OCI-LY3 (cell line): ENCODE measurements around the gene DST.
A peak's percentile ranks its signal among the peaks of the same experiment; 100 is the strongest.

Experiments used
- H2AFZ ChIP-seq: fragments of 200-600, 300-600 bp; shearing (Covaris generic); 2 replicates; pipeline ENCODE4 v1.6.0; 2014; ENCODE audit warnings: antibody characterized with exemption, low read depth, low read length
- H3K27ac ChIP-seq: fragments of 200-600, 300-600 bp; sonication (generic); 2 replicates; pipeline ENCODE4 v1.5.1; 2014; ENCODE audit warnings: mild to moderate bottlenecking, low read length, moderate library complexity, mixed read lengths
- H3K27me3 ChIP-seq: fragments of 200-600, 300-600 bp; sonication (generic); 2 replicates; pipeline ENCODE4 v1.6.1; 2014; ENCODE audit warnings: low read depth, low read length, mixed read lengths
- H3K36me3 ChIP-seq: fragments of 200-600, 300-600 bp; sonication (generic); replicated peaks from 2 replicates; pipeline ENCODE3; 2014; ENCODE audit warnings: low read depth, low read length, mixed read lengths
- H3K4me1 ChIP-seq: fragments of 300-600, 200-600 bp; sonication (generic); 2 replicates; pipeline ENCODE4 v1.6.1; 2014; ENCODE audit warnings: low read length, mixed read lengths
- H3K4me2 ChIP-seq: fragments of 200-600, 300-600 bp; sonication (generic); 2 replicates; pipeline ENCODE4 v1.6.1; 2014; ENCODE audit warnings: low read length, mixed read lengths
- H3K4me3 ChIP-seq: fragments of 300-600, 200-600 bp; sonication (generic); 2 replicates; pipeline ENCODE4 v1.5.1; 2014; ENCODE audit warnings: antibody characterized with exemption, mild to moderate bottlenecking, low read length, moderate library complexity
- H3K79me2 ChIP-seq: fragments of 300-600, 200-600 bp; shearing (Covaris generic); 2 replicates; pipeline ENCODE4 v1.6.1; 2014; ENCODE audit warnings: mild to moderate bottlenecking, low read length, mixed read lengths
- H3K9ac ChIP-seq: fragments of 300-600, 200-600 bp; shearing (Covaris generic); 2 replicates; pipeline ENCODE4 v1.6.0; 2014; ENCODE audit warnings: mild to moderate bottlenecking, low read length, moderate library complexity
- H3K9me3 ChIP-seq: fragments of 200-600, 300-600 bp; shearing (Covaris generic); 2 replicates; pipeline ENCODE4 v1.6.1; 2014; ENCODE audit warnings: low read length, mixed read lengths; ENCODE audit not compliant: insufficient read depth
- H4K20me1 ChIP-seq: fragments of 200-600, 300-600 bp; sonication (generic); 2 replicates; pipeline ENCODE4 v1.6.1; 2016; ENCODE audit warnings: low read length, mixed read lengths; ENCODE audit not compliant: insufficient read depth
- EZH2phosphoT487 ChIP-seq: fragments of 200-600 bp; shearing (Covaris generic); IDR thresholded peaks from 2 replicates; pipeline ENCODE4 v1.6.1; 2018; ENCODE audit warnings: antibody characterized with exemption, mixed run types, low read depth
- TF ChIP-seq, protein P1 (sequence below): fragments of 200-600, 300-600 bp; sonication (generic); IDR thresholded peaks from 2 replicates; pipeline ENCODE4 v1.5.1; 2014; ENCODE audit warnings: antibody characterized with exemption, low read length, low read depth

DST gene

DNA sequence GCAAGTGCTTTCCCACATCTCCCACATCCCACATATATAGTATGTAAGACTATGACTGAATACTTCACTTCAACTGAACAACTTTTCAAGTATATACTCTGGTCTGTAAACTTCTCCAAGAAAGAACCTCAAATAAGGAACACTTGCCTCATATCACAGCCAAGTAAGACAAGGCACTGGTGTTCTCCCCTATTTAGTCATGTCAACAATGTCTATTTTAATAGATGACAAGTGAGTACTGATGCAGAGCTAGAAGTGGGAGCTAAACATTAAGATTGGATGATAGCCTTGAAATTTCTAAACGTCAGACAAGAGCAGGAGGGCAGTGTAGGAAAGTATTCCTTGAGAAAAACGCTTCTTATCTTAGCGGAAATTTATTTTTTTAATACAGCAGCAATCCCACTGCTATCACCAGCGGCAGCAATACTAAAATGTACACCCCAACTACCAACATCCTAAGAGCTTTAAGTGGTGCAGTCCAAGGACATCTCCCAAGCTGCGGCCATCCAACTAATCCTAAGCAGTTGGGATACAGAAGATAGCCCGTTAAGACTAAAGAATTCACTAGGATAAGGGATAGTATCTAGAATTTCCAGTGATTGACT lies 29.3 kb downstream of the DST start:
- Histone ChIP-seq H2AFZ (no peak overlapping the region), H3K9ac (no peak overlapping the region), H3K9me3 (no peaks in the 10 kb centered on the region), H3K27ac (no peak overlapping the region), H3K4me3 (no peak overlapping the region), H3K4me1 (no peaks in the 10 kb centered on the region), H3K27me3 (peaks cover 4% of the 10 kb centered on the region; the same call in 1 of the 2 replicates), H4K20me1 (no peaks in the 10 kb centered on the region), H3K36me3 (no peaks in the 10 kb centered on the region), H3K4me2 (no peak overlapping the region), H3K79me2 (no peaks in the 10 kb centered on the region)
- TF ChIP-seq EZH2phosphoT487 = no peak
- TF ChIP-seq, protein P1, sequence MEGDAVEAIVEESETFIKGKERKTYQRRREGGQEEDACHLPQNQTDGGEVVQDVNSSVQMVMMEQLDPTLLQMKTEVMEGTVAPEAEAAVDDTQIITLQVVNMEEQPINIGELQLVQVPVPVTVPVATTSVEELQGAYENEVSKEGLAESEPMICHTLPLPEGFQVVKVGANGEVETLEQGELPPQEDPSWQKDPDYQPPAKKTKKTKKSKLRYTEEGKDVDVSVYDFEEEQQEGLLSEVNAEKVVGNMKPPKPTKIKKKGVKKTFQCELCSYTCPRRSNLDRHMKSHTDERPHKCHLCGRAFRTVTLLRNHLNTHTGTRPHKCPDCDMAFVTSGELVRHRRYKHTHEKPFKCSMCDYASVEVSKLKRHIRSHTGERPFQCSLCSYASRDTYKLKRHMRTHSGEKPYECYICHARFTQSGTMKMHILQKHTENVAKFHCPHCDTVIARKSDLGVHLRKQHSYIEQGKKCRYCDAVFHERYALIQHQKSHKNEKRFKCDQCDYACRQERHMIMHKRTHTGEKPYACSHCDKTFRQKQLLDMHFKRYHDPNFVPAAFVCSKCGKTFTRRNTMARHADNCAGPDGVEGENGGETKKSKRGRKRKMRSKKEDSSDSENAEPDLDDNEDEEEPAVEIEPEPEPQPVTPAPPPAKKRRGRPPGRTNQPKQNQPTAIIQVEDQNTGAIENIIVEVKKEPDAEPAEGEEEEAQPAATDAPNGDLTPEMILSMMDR = no peak

DNA sequence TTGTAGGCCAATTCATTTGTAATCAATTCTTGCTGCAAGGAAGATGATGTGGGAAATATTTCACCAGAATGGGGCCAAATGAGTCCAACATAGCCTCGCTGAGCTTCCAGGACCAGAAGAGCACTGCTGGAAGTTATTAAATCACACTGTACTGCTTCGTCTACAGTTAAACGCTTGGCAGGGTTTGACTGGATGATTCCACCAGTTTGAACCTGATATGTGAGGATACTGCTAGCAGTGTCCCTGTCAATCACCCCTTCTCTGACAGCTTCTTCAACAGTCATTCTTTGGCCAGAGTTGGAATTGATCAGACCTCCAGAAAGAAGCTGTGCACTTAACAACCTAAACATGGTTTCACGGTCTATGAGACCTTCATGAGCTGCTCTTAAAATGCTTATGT lies 34.4 kb downstream of the DST start:
- H2AFZ ChIP-seq = no peak overlapping the region
- TF ChIP-seq EZH2phosphoT487 = no peak
- TF ChIP-seq, protein P1 = no peak
- H3K9me3 ChIP-seq = 0 out of 2 replicates have a peak, but pooled peaks cover 3% of the 10 kb centered on the region
- no peak overlapping the region for H3K4me3 ChIP-seq
- H3K4me1 ChIP-seq = peaks cover 22% of the 10 kb centered on the region
- no peak overlapping the region for H3K27ac ChIP-seq
- H3K4me2 ChIP-seq = no peak overlapping the region
- no peaks in the 10 kb centered on the region for H3K36me3 ChIP-seq
- H4K20me1 ChIP-seq = no peaks in the 10 kb centered on the region
- H3K79me2 ChIP-seq = no peaks in the 10 kb centered on the region
- no peak overlapping the region for H3K9ac ChIP-seq
- no peaks in the 10 kb centered on the region; the same call in 1 of the 2 replicates for H3K27me3 ChIP-seq

DNA sequence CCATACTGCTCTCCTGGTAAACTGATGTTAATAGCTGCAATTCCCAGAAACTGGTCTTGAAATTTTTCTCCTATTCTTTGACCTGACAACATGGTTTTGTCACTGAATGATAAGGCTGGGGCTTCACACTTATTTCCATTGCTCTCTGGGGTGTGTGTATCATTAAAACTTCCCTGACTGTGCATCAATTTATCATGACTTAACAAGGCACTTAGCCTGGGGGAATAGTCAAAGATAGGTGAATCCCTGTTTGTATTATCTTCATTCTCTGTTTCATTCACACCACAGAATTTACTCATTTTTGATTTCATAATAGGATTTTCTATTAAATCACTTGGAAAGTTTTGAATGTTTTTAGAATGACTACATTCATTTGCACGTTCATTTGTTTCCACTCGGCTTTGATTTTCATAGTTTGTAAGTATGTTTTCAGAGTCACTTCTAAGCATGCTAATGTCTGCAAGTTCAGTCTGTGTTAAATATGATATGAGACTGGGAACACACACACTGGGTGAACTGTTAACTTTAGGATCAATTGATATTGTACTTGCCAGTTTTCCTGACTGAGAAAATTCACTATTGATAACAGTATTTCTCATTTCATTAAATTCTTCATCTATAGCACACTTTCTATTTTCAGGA lies 35.5 kb downstream of the DST start:
- H2AFZ ChIP-seq = no peak overlapping the region
- H3K4me3 ChIP-seq = no peak overlapping the region
- peaks cover 22% of the 10 kb centered on the region for H3K4me1 ChIP-seq
- H3K27me3 ChIP-seq = no peaks in the 10 kb centered on the region; the same call in 1 of the 2 replicates
- H3K4me2 ChIP-seq = no peak overlapping the region
- no peak overlapping the region for H3K27ac ChIP-seq
- no peak overlapping the region for H3K9ac ChIP-seq
- H3K9me3 ChIP-seq = 0 out of 2 replicates have a peak, but pooled peaks cover 3% of the 10 kb centered on the region
- H3K79me2 ChIP-seq = no peaks in the 10 kb centered on the region
- TF ChIP-seq, protein P1 = no peak
- no peak for TF ChIP-seq EZH2phosphoT487
- H3K36me3 ChIP-seq = no peaks in the 10 kb centered on the region
- no peaks in the 10 kb centered on the region for H4K20me1 ChIP-seq

DNA sequence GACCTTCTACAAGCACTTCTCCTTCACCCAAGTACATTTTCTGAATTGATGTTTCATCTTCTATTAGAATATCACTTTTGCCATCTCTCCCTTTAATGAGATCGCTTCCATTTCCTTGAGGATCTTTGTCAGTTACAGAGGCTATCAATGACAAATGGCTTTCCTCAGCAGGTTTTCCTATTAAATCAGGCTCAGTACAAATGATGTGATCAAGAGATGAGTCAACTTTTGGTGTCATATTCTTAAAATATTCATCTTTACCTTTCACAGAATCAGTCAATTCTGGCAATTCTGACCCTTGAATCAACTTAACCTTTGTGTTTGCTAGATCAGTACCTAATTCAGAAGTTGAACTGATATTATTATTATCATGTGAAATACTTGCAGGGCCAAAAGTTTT lies 37.3 kb downstream of the DST start:
- H3K36me3 ChIP-seq = no peaks in the 10 kb centered on the region
- no peaks in the 10 kb centered on the region; the same call in 1 of the 2 replicates for H3K27me3 ChIP-seq
- H4K20me1 ChIP-seq = no peaks in the 10 kb centered on the region
- no peak overlapping the region for H2AFZ ChIP-seq
- H3K4me2 ChIP-seq = peak overlapping the region; percentile 17; the same call in 1 of the 2 replicates
- 0 out of 2 replicates have a peak, but pooled peaks cover 3% of the 10 kb centered on the region for H3K9me3 ChIP-seq
- TF ChIP-seq, protein P1 = no peak
- no peak for TF ChIP-seq EZH2phosphoT487
- H3K4me3 ChIP-seq = no peak overlapping the region
- H3K4me1 ChIP-seq = peaks cover 22% of the 10 kb centered on the region
- no peak overlapping the region for H3K27ac ChIP-seq
- no peak overlapping the region for H3K9ac ChIP-seq
- H3K79me2 ChIP-seq = no peaks in the 10 kb centered on the region
